Measurements from ENCODE around the gene COG4.
"Not testable (repeated sequence)": the region's sequence is repeated elsewhere in the genome, so short reads cannot be mapped to it uniquely, and the experiment has no call there.

- not testable (repeated sequence) for TF ChIP-seq EZH2 (IDR thresholded peaks at IDR 0.05; ENCODE audit: insufficient read depth, poor library complexity, severe bottlenecking); EZH2phosphoT487 (IDR thresholded peaks at IDR 0.05; ENCODE audit: insufficient read depth, low read depth)
Measured at GRCh38 chr16:70524399-70524825, 1.1 kb upstream of the COG4 start.

All from GM23248 (cell line).